ENCODE data around the gene WDFY4. TPM values are rescaled to one million over a fixed set of nuclear protein-coding genes. Genes with fewer than 3 reads are reported as not detected.
A peak's percentile ranks its signal among the peaks of the same experiment; 100 is the strongest.

WDFY4 gene
- total RNA-seq, 1 experiment from 2014 or later: not detected

DNA sequence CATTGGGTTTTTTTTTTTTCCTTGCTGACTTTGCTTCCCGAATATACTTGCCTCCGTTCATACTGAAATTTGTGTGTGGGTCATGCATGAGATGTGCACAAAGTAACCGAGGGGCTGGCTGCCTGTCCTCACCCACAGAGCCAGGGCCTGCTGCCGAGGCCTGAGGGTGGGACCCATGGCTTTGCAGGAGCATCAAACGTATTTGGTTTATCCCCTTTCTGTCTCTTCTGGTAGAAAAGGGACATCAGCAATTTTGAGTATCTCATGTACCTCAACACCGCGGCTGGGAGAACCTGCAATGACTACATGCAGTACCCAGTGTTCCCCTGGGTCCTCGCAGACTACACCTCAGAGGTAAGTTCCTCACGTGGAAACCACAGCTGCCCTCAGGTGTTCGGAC lies 258.4 kb downstream of the WDFY4 start:
- DNase-seq (ENCODE audit: low read depth): no peak

DNA sequence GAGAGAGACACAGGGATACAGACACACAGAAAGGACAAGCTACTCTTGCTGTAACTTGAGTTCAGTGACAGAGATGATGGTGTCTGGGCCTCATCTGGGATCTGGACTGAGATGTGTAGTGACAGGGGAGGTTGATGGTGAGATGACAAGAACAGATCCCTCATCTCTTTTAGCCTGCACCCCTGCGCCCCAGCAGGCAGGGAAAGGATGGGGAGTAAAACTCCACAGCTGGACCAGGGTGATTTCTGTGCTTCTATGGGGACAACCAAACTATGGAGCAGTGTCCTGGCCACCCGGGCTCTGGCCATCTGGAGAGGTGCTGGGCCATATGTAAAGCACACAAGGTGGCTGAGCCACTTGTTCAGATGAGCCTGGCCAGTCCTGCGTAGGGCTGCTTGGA lies 259.5 kb downstream of the WDFY4 start:
- DNase-seq (ENCODE audit: low read depth): no peak

DNA sequence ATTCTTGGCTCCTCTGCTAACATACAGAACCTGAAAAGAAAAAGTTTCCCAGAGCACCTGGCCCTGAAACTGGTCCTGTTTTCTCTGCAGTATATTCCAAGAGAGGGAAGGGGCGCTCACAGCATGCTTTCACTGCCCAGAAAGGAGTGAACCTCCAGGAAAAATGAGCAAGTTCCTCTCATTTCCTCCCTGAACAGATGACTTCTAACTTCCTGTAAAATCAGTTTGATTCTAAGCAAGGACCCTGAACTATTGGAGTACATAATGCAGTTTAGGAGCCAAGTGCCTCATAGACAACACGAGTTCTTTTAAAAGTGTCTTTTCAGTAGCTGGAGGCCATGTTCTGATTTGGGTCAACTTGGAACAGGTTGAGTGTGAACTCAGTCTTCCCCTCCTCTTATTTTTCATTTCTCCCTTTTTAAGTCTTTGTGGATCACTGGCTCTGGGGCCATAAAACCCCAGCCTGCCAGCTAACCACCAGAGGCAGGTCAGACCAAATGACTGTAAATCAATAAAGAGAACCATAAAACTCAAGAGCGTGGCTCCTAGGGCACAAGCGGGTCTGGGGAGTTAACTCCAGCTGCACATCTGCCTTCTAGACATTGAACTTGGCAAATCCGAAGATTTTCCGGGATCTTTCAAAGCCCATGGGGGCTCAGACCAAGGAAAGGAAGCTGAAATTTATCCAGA lies 260.9 kb downstream of the WDFY4 start:
- no peak for DNase-seq (ENCODE audit: low read depth)

DNA sequence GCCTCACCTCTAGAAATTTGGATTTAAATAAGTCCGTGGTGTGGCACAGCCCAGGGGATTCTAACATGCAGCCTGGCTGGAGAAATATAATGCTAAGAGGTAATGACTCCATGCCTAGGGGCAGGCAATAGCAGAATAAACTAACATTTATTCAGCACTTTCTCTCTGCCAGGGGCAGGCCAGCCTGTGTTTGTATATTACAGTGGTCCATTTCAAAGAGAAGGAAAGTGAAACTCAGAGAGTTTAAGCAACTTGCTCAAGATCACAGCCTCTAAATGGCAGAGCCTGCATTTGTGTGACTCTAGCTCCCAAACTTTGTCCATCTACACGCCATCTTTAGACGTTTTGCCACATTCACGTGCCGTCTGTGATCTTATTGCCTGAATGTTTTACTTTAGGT lies 261.7 kb downstream of the WDFY4 start:
- no peak for DNase-seq (ENCODE audit: low read depth)

DNA sequence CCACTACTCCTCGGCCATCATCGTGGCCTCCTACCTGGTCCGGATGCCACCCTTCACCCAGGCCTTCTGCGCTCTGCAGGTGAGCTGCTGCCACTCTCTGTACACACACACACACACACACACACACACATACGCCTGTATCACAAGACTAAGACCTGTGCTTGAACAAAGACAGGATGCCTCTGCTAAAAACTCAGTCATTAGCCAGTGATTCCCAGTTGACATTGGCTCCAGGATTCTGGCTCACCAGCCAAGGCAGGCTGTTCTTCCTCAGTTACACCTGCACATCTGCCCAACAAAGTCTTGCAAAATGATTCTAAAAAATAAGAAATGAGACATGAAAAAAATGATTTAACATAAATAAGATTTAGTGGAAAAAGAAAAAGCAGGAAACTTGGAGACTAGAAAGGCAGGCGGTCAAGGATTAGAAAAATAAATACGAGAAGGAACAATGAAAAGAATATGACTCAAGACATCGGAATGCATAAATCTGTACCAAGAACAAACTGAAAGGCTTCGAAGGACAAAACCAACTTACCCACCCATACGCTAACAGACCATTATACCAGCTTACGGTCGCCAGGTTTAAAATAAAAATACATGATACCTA lies 262.3 kb downstream of the WDFY4 start:
- DNase-seq (ENCODE audit: low read depth): peak; percentile 5

DNA sequence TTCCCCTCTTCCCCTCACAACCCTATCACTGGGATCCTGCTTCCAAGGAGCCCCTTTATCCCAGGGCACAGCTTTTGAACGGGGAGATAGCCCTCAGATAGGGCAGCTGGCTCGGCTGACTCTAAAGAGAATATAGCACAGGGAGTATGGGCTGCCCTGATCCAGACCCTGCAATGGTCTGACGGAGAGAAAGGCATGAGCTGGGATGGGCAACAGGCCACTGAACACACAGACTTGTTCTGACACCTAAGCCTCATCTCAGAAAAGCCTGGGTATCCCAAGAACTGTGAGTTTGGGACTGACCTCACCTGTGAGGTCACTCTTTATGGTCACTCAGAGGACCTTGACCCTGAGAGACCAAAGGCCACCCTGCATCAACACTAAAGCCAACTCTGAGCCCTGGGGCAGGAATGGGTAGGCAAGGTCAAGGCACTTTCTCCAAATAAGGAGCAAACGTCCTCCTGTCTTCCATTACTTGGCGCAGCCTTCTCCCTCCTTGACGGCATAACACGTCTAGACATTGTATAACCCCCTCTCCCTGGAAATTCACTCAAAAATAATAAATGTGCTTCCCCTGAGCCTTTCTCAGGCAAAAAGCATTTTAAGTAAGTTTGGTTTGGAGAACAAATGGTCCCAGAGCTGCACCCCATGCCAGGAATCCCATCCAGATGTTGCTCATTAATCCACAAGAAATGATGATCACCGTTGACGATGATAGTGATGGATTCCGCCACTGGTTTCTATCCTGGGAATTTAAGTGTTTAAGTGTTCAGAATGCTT lies 263.2 kb downstream of the WDFY4 start:
- no peak for DNase-seq (ENCODE audit: low read depth)

DNA sequence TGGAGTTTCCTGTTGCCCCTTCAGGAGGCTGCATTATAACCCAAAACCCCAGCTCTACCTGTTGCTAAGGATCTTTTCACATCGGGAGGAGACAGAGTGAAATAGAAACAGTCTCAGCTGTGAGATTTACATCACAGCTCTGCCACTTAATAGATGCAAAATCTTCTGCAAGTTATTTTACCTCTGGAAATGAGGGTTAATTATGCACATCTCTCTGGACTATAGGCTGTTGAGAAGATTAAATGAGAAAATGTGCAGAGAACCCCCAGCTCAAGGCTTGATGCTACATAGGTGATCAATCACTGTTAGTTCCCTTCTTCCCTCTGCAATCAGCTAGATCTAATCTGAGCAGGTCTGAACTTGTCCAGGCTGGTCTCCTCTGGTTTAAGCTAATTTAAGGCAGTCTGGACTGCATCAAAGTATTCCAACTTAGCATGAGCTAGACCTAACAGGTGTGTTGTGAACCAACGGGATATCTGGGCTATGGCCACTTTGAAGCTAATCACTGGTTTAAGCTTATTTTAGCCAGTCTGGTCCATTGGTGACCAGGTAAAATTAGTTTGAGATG lies 263.9 kb downstream of the WDFY4 start:
- DNase-seq (ENCODE audit: low read depth): no peak

DNA sequence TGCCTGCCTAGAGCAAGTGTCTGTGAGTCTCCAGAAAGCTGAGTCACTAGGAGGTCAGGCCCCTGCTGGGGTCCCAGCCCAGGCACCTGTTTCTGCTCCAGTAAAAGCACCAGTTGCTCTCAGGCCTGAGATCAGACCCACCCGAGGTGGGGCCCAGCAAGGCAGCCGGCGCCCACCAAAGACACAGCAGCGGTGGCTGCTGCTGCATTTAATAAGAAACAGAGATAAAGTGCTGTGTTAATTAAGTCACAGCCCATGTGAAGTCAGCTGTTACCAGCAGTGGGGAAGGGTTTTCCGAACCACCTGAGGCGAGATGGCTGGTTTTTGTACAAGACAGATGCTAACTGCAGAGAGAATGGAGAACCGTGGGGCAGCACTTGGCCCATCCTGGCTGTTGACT lies 267.0 kb downstream of the WDFY4 start:
- no peak for DNase-seq (ENCODE audit: low read depth)

DNA sequence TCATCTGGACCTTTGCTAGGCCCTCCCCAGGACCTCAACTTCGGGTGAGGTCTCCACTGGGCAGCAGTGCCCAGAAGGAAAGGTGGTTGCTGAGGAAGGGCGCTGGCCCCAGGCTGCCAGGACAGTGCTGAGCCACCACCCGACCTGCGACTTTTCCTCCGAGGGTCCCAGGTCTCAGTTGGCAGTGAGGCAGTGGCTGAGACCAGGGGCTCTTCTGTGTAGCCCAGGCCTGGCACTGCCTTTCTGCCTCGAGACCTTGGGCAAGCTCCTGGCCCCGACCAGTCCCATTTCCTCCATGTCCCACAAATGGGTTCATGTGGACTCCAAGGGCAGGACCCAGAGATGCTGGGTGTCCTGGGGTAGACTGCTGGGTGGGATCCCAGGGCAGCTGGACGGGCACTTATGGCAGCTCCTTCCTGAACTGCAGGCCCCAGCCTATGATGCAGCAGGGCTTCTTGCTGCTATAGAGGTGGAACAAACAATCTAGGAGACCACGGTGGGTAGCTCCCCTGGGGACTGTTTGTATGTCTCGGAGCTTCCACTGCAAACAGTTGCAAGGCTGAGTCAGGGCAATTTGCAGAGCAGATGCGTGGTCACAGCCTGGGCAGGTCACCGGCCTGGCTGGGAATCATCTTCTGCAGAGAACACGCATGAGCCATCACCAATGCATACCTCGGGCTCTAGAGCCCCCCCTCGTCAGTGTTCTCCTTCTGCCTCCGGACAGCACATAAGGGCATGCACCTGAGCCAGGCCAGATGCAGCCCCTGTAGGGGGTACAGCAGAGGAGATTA lies 272.9 kb downstream of the WDFY4 start:
- no peak for DNase-seq (ENCODE audit: low read depth)

DNA sequence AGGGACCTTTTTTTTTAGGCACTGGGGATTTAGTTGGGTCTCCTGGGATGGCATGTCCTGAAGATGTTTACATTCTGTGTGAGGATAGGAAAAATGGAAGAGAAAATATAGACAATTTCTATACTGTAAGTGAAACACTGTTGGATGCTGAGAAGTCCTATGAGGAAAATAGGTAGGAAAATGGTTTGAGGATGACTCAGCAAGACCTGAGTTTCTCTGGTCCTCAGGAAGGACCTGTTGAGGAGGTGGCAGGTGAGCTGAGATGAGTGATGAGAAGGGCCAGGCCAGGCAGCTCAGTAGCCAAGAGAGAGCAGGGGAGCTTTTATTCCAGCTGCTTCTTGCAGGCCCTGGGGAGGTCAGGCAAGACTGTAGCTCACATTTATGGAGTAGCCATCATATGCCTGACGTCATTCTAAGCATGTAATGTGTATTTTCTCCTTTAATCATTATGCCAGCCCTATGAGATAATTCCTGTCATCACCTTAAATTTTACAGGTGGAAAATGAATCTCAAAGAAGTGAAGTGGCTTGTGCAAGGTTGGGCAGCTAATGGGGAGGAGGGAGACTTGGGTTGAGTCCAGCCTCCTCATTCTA lies 274.0 kb downstream of the WDFY4 start:
- no peak for DNase-seq (ENCODE audit: low read depth)

DNA sequence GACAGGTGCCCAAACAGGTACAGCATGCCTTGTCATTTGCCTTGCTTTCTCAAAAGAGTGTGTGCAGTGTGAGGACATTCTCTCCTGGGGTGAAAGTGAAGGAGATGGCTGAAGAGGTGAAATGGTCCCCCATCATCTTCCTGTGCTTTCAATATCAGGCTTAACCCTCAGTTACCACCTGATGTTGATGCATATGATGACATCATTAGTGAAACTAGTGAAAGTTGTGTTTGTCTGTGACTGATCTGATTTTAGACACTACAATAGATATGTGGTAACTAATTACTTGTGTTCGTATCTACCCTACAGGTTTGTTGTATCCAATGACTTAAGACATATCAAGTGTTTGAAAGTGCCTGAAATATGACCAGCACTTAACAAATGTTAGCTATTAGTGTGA lies 279.4 kb downstream of the WDFY4 start:
- no peak for DNase-seq (ENCODE audit: low read depth)

DNA sequence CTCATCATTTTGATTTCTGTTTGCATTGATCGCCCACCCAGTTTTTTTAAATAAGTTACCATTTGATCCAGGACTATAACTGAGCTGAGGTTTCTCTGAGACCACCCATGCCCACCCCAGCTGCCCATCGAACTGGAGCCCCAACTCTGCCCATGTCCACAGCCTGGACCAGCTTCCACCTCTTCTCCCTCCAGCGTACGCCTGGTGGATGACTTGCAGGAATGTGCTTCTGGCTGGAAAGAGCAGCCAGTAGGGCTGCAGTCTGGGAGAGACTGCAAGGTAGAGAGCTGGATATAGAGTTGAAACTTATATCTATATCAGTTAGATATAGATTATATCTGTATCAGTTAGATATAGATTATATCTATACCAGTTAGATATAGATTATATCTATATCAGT lies 280.8 kb downstream of the WDFY4 start:
- no peak for DNase-seq (ENCODE audit: low read depth)

DNA sequence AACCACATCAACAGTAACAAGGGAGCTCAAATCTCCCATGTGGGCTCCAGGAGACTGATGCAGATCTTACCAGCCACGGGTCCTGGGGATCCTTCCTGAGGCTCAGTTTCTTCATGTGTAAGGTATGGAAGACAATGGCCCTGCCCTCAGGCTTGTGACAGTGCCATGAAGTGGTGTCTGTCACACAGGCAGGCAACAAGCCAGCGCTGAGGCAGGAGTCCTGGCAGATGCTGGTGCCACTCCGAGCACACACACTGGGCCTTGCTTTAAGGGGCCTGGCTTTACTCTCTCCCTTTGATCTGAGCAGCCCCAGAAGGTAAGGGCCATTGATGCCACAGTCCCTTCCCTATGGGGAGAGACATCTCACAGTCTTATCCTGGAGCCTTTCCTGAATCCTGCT lies 283.4 kb downstream of the WDFY4 start:
- DNase-seq (ENCODE audit: low read depth): no peak

DNA sequence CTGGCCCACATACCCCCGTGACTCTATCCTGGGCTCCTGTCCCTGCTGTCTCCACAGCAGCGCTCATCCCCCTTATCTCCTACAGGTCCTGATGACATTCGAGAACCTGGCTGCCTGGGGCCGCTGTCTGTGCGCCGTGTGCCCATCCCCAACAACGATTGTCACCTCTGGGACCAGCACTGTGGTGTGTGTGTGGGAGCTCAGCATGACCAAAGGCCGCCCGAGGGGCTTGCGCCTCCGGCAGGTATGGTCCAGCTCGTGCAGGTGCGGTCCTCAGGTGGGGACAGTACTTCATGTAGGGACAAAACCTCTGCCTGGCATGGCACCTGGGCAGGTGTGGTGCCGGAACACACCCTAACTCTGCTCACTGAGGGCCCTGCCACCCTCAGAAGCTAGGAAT lies 285.4 kb downstream of the WDFY4 start:
- no peak for DNase-seq (ENCODE audit: low read depth)

DNA sequence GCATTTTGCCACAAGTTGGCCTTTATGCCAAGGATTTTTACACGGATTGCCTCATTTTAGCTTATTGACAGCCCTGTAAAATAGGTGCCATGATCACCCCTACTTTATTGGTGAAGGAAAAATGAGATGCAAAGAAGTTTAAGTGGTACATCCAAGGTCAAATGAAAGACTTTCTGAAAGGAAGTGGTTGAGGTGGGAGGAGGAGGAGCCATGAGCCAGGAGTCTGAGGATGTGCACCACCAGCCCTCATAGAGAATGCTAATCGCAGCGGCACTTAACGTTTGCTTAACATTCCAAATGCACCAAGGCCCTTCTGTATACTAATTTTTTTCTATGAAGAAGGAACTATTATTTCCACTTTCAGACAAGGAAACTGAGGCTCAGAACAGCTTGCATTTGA lies 286.0 kb downstream of the WDFY4 start:
- no peak for DNase-seq (ENCODE audit: low read depth)

DNA sequence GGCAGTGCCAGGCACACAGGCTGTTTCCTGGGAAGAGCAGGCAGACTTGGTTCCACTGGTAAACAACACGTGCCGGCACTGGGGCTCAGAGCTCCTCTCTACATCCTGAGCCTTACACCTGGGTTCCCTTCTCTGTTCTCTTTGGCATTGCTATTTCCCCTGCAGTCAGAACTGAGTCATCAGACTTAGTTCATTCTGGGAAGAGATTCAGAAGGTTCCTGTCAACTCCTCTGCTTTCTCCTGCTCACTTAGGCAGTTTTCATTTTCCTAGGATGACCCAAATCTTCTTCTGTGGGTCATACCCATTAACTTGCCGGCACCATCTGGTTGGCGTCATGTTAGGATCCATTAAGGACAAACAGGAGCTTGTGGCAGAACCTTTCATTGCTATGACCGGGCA lies 288.4 kb downstream of the WDFY4 start:
- no peak for DNase-seq (ENCODE audit: low read depth)

DNA sequence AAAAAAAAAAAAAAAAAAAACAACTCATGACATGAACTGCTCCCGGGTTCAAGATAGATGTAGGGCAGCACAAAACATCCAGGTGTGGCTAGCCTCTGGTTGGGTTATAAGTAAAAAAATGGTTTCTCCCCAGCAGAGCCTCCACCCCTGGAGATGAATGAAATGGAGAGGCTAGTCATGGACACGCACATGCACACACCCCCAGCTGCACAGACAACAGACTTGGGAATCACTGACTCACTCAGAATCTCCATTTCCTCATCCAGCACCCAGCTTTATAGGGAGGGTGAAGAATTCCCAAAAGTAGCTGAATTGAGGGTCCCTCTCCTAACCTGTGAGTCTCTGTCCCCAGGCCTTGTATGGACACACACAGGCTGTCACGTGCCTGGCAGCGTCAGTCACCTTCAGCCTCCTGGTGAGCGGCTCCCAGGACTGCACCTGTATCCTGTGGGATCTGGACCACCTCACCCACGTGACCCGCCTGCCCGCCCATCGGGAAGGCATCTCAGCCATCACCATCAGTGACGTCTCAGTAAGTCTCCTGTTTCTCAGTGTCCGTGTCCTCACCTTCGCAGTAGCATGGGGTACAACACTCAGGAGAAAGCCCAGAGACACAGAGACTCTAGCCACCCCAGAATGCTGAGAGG lies 290.0 kb downstream of the WDFY4 start:
- DNase-seq (ENCODE audit: low read depth): no peak

DNA sequence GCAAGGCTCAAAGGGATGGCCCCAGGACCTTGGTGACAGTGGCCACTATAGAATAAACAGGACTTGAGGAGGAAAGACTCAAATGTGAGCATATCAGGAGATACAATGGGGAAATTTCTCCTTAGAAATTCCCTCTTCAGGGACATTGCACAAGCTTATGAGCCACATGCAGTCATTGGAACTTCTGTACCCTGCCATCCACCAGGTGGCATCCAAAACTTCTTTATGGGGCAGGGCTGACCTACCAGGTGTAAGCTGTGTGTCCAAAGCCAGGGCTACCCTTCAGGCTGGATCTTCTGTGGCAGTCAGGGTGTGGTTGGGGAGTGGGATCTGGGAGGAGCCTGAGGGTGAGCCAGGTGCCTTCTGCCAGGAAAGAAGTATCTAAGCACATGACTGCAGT lies 291.5 kb downstream of the WDFY4 start:
- DNase-seq (ENCODE audit: low read depth): no peak

DNA sequence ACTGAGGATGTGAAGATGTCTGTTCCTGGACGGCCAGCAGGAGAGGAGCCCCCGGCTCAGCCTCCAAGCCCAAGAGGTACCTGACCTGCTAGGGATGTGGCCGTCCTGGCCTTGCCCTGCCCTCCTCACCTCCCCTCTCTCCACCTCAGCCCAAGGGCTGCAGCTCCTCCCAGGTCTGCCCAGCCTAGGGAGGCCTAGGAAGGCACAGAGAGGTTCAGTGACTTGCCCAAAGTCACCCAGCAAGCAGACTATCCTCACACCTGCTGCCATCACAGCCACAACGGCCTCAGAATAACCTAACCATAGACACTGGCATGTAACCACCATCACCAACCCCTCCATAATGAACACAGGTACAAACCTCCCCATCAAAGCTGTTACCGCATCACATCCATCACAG lies 293.6 kb downstream of the WDFY4 start:
- no peak for DNase-seq (ENCODE audit: low read depth)

DNA sequence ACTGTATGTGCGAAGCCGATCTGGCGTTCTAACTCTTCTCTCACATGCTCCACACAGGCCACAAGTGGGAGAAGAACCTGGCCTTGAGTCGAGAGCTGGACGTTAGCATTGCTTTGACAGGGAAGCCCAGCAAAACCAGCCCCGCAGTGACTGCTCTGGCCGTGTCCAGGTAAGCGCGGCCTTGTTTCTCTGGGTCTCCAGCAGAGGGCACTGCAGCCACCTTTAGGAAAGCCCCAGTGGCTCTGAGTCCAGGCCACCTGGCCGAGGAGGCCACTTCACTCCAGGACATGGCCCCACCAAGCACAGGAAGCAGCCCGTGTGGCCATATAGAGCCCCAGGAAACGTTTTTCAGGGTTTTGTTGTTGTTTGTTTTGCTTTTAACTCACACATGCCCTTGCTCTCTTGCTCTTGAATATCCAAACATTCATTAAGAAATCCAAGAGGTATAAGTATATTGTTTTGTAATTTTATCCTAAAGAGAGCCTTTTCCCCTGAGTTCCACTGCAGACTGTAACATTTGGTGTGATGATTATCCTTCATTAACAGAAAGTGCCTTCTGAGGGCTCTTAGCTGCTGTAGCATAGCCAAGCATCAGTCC lies 296.7 kb downstream of the WDFY4 start:
- DNase-seq (ENCODE audit: low read depth): peak; percentile 49

DNA sequence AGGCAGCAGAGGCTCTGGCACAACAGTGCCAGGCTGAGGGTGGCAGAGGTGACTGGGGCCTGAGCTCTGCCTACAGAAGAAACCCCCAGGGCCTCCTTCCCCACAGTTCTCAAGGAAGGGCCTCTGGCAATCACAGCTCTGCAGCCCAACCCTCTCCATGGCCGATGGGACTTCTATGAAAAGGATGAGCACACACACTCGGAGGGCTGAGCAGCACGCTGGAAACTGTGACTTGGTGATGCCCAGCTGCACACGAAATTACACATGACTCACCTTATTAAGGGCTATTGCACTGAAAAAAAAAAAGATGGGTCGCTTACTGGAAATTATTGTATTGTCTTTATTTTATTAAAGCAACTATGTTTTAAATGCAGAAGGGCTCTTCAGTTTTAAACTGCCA lies 297.9 kb downstream of the WDFY4 start:
- no peak for DNase-seq (ENCODE audit: low read depth)

Data from Daoy (cell line).